ENCODE measurements around the gene SH3RF2. TPM values are rescaled to one million over a fixed set of nuclear protein-coding genes. Genes with fewer than 3 reads are reported as not detected.

The SH3RF2 gene
- total and polyA plus RNA-seq, 2 donors (not counting 3 experiments of a cell fraction or from before 2014, with no cell fraction given), result 0.54 to 0.84 TPM

DNA sequence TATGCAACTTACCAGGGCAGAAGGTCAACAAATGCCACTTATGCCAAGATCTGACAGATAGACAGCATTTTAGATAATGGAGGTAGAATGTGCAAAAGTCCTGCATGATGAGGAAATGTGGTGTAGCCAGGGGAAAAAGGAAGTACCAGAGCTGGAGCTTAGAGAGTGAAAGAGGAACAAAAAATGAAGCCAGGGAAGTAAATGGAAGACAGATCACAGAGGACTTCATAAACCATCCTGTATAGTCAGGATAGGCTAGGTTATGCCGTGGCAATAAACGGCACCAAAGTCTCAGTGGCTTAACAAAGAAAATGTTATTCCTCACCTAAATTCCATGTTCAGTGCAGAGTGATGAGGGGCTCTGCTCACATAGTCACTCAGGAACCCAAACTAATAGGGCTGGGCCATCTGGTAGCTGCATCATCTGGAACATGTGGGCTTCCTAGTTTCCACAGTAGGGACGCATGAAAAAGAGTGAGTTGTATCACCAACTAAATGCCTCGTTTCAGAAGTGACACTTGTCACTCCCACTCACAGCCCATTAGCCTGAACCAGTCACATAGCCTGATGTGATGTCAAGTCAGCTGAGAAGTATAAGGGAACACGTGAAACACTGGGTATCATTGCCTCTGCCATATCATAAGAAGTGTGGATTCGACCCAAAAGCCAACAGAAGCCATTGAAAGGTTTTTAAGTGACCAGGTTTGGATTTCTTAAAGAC lies 70.3 kb downstream of the SH3RF2 start:
- FAIRE-seq, result no peak
- H3K79me2 ChIP-seq (ENCODE audit: control insufficient read depth, insufficient read depth, low read length), result no peaks in the 10 kb centered on the region
- TF ChIP-seq POLR2AphosphoS5 (IDR thresholded peaks at IDR 0.05; ENCODE audit: insufficient read depth, low read depth, low read length) (no peak), GATA2 (IDR thresholded peaks at IDR 0.05; ENCODE audit: insufficient read depth, insufficient read length, low read depth, low read length) (no peak), FOS (IDR thresholded peaks at IDR 0.05; ENCODE audit: borderline replicate concordance, insufficient read depth, low read length) (no peak), POLR2A (IDR thresholded peaks at IDR 0.05; ENCODE audit: low read depth, low read length) (no peak), EZH2 (IDR thresholded peaks at IDR 0.05; ENCODE audit: borderline replicate concordance, low read depth, low read length, severe bottlenecking) (no peak), JUN (IDR thresholded peaks at IDR 0.05; ENCODE audit: borderline replicate concordance, insufficient read depth, insufficient read length, low read depth) (no peak), MYC (IDR thresholded peaks at IDR 0.05; ENCODE audit: low read depth, low read length) (no peak)
- TF ChIP-seq, protein P1, sequence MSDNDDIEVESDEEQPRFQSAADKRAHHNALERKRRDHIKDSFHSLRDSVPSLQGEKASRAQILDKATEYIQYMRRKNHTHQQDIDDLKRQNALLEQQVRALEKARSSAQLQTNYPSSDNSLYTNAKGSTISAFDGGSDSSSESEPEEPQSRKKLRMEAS (IDR thresholded peaks at IDR 0.05; ENCODE audit: insufficient read depth, insufficient read length), result no peak
- TF ChIP-seq, protein P2, sequence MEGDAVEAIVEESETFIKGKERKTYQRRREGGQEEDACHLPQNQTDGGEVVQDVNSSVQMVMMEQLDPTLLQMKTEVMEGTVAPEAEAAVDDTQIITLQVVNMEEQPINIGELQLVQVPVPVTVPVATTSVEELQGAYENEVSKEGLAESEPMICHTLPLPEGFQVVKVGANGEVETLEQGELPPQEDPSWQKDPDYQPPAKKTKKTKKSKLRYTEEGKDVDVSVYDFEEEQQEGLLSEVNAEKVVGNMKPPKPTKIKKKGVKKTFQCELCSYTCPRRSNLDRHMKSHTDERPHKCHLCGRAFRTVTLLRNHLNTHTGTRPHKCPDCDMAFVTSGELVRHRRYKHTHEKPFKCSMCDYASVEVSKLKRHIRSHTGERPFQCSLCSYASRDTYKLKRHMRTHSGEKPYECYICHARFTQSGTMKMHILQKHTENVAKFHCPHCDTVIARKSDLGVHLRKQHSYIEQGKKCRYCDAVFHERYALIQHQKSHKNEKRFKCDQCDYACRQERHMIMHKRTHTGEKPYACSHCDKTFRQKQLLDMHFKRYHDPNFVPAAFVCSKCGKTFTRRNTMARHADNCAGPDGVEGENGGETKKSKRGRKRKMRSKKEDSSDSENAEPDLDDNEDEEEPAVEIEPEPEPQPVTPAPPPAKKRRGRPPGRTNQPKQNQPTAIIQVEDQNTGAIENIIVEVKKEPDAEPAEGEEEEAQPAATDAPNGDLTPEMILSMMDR (IDR thresholded peaks at IDR 0.05; ENCODE audit: extremely low read depth in 1 of 2, insufficient read depth in 1 of 2, low read depth in 1 of 2, low read length in 2 of 2), result no peak
- dilution Hi-C loops (cut with MboI; ENCODE audit: extremely low pct_ligation_motif_present, low sequenced_read_pairs), result no loop called here
- H3K9me1 ChIP-seq (replicated peaks; ENCODE audit: control insufficient read depth, extremely low read depth, insufficient read depth, low read length), result no peaks in the 10 kb centered on the region
- H3K27ac ChIP-seq (ENCODE audit: insufficient read depth, low read depth, low read length), result no peak overlapping the region
- DNase-seq (ENCODE audit: low read depth, low spot score), result no peak
- no peak overlapping the region for H3K4me3 ChIP-seq (replicated peaks in 1 of 3; ENCODE audit: insufficient read depth in 1 of 3, low read depth in 1 of 3, low read length in 3 of 3)
- no peaks in the 10 kb centered on the region for H3K36me3 ChIP-seq (ENCODE audit: control insufficient read depth in 2 of 2, extremely low read depth in 1 of 2, insufficient read depth in 2 of 2, low read length in 2 of 2)
- H4K20me1 ChIP-seq (replicated peaks; ENCODE audit: control insufficient read depth, extremely low read depth, insufficient read depth, low read length), result no peaks in the 10 kb centered on the region
- POLR2A ChIA-PET, result no interaction called here
- H3K9me3 ChIP-seq (replicated peaks; ENCODE audit: control insufficient read depth, insufficient read depth, low read length), result no peaks in the 10 kb centered on the region
- BruUV-seq (replicated peaks), result no TSS peak
- H3K4me1 ChIP-seq (ENCODE audit: control insufficient read depth, extremely low read depth, insufficient read depth, low read length), result no peaks in the 10 kb centered on the region
- H3K4me2 ChIP-seq (ENCODE audit: insufficient read depth, low read length), result no peak overlapping the region
- CTCF ChIA-PET, result no interaction called here
- no peaks in the 10 kb centered on the region for H3K27me3 ChIP-seq (ENCODE audit: control insufficient read depth in 2 of 2, insufficient read depth in 2 of 2, low read length in 2 of 2)
- no peak overlapping the region for H2AFZ ChIP-seq (ENCODE audit: low read depth, low read length)
- no peak overlapping the region for H3K9ac ChIP-seq (replicated peaks; ENCODE audit: extremely low read depth, insufficient read depth, low read length)
- intact Hi-C loops (cut with micrococcal nuclease), result no loop called here
